Spleen (tissue), 7 donors: ENCODE data around the gene TOMM5.
"Not testable (repeated sequence)": the region's sequence is repeated elsewhere in the genome, so short reads cannot be mapped to it uniquely, and the experiment has no call there.

Experiments
- CTCF ChIP-seq, 11 experiments: fragments of 200-600 bp in 7 of 11; fragments of 450-650 bp in 4 of 11; sonication (generic) in 4 of 11; IDR thresholded peaks in 8 of 11; conservative IDR thresholded peaks in 3 of 11; 1 replicate in 7 of 11; 2 replicates in 4 of 11; pipeline versions ENCODE4 v1.4.0 to v1.8.0; 2016 to 2021; ENCODE audit warnings: antibody characterized with exemption in 11 of 11, inconsistent platforms in 4 of 11, mild to moderate bottlenecking in 1 of 11
- POLR2A ChIP-seq, 3 donors: fragments of 450-650 bp; IDR thresholded peaks; one replicate each; pipeline ENCODE4 v1.5.1; 2017; ENCODE audit warnings: antibody characterized with exemption in 3 of 3, mild to moderate bottlenecking in 1 of 3
- POLR2AphosphoS5 ChIP-seq, 3 donors: sonication (generic); formaldehyde crosslinking; IDR thresholded peaks; one replicate each; pipeline ENCODE4 v1.5.1; 2017; ENCODE audit warnings: antibody characterized with exemption in 3 of 3
- donor health status: DM: no; HTN: no; CAD: no; lungs with moderate emphysema.
- donor health status: DM: no; HTN: no; CAD: no.
- donor health status: DM: no; HTN: no; CAD: no.

DNA sequence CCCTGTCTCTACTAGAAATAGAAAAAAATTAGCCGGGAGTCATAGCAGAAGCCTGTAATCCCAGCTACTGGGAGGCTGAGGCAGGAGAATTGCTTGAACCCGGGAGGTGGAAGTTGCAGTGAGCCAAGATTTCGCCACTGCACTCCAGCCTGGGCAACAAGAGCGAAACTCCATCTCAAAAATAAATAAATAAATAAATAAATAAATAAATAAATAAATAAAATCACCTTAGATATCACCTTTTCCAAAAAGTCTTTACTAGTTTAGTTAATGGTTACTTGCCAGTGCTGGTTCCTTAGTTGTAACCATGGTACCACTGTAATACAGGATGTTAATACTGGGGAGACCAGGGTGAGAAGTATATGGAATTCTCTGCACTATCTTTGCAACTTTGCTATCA, 9.7 kb upstream of the TOMM5 start:
- not testable (repeated sequence) for TF ChIP-seq CTCF (IDR thresholded peaks at IDR 0.05 in 8 of 11, conservative IDR thresholded peaks at IDR 0.05 in 3 of 11); POLR2A (IDR thresholded peaks at IDR 0.05); POLR2AphosphoS5 (IDR thresholded peaks at IDR 0.05)
